HCT116 (cell line): ENCODE measurements around the gene CNPY4. TPM values are rescaled to one million over a fixed set of nuclear protein-coding genes. Genes with fewer than 3 reads are reported as not detected.

Experiments used
- ATAC-seq: fragments of 200-7000 bp; cut with Tn5 transposase; 2 replicates; pipeline ENCODE4 v1.9.1; 2020; ENCODE audit warnings: mild to moderate bottlenecking, moderate library complexity
- BruUV-seq: library from RNA; stranded (reverse); fragments of 400-500 nt; replicated peaks from 2 replicates; lab custom pipeline; 2021; lab: Mats Ljungman, UMichigan
- CTCF ChIA-PET: fragments of 300-600 bp; sonication (Branson Sonifier 250); formaldehyde crosslinking; loops from one replicate; lab custom pipeline; 2021; ENCODE audit warnings: antibody characterized with exemption; lab: Charles Lee
- POLR2A ChIA-PET: fragments of 300-600, 350-600 bp; sonication (Branson Sonifier 250); formaldehyde crosslinking; loops from one replicate; lab custom pipeline; 2021; ENCODE audit warnings: antibody characterized with exemption; lab: Charles Lee
- RAD21 ChIA-PET, 2 experiments: fragments of 300-600 bp; sonication (Branson Sonifier 250); formaldehyde crosslinking; loops; one replicate each; lab custom pipeline; 2023; ENCODE audit warnings: low total read pairs in 2 of 2; ENCODE audit not compliant: uncharacterized antibody in 2 of 2, unreplicated experiment in 2 of 2, low non-redundant PET in 1 of 2; lab: Charles Lee
- DNase-seq: peaks from one replicate; pipeline ENCODE4 v3.0.0-alpha.2; 2010; ENCODE audit warnings: low read depth, low spot score
- H2AFZ ChIP-seq: fragments of 200-600 bp; shearing (Covaris generic), sonication (generic); 2 replicates; pipeline ENCODE4 v1.6.1; 2017; ENCODE audit warnings: low read depth, mixed run types, mixed read lengths, antibody characterized with exemption, low read length; ENCODE audit not compliant: poor library complexity, severe bottlenecking
- H3K27ac ChIP-seq: 2 replicates; pipeline ENCODE4 v1.5.1; 2012; ENCODE audit warnings: low read depth, low read length
- H3K27me3 ChIP-seq: fragments of 200-600 bp; sonication (generic); 2 replicates; pipeline ENCODE4 v1.6.1; 2016; ENCODE audit warnings: mixed run types, low read length, mixed read lengths; ENCODE audit not compliant: insufficient read depth
- H3K36me3 ChIP-seq, 2 experiments: fragments of 200-500 bp in 1 of 2; fragments of 200-600 bp in 1 of 2; sonication (Bioruptor generic) in 1 of 2; sonication (generic) in 1 of 2; 2 replicates each; pipeline versions ENCODE4 v1.5.1 to v1.6.1; 2014 to 2016; ENCODE audit warnings: low read length in 2 of 2, inconsistent platforms in 1 of 2, mixed read lengths in 1 of 2, mixed run types in 1 of 2; ENCODE audit not compliant: insufficient read depth in 2 of 2, control insufficient read depth in 1 of 2
- H3K4me1 ChIP-seq, 2 experiments: fragments of 200-600 bp in 1 of 2; sonication (generic) in 1 of 2; 2 replicates each; pipeline versions ENCODE4 v1.5.1 to v1.6.1; 2012 to 2017; ENCODE audit warnings: low read length in 2 of 2, inconsistent platforms in 1 of 2, mild to moderate bottlenecking in 1 of 2, mixed read lengths in 1 of 2, mixed run types in 1 of 2, moderate library complexity in 1 of 2; ENCODE audit not compliant: insufficient read depth in 2 of 2, control insufficient read depth in 1 of 2
- H3K4me2 ChIP-seq: fragments of 200-600 bp; sonication (generic); 2 replicates; pipeline ENCODE4 v1.6.1; 2017; ENCODE audit warnings: mixed run types, low read length, mixed read lengths
- H3K4me3 ChIP-seq, 2 experiments: fragments of 200-600 bp in 1 of 2; sonication (generic) in 1 of 2; replicated peaks in 1 of 2; 2 replicates each; pipeline ENCODE4 v1.5.1; 2011 to 2016; ENCODE audit warnings: low read length in 2 of 2, control low read depth in 1 of 2, low read depth in 1 of 2, mild to moderate bottlenecking in 1 of 2, mixed read lengths in 1 of 2, mixed run types in 1 of 2
- H3K79me2 ChIP-seq: fragments of 200-600 bp; sonication (generic); 2 replicates; pipeline ENCODE4 v1.6.1; 2017; ENCODE audit warnings: mild to moderate bottlenecking, mixed run types, low read length, moderate library complexity, mixed read lengths; ENCODE audit not compliant: insufficient read depth
- H3K9ac ChIP-seq: fragments of 200-600 bp; sonication (generic); 2 replicates; pipeline ENCODE4 v1.6.1; 2016; ENCODE audit warnings: low read length, mixed read lengths
- H3K9me2 ChIP-seq: fragments of 200-600 bp; sonication (generic), shearing (Covaris generic); 2 replicates; pipeline ENCODE4 v1.6.1; 2017; ENCODE audit warnings: mixed run types, mild to moderate bottlenecking, moderate library complexity; ENCODE audit not compliant: insufficient read depth
- H3K9me3 ChIP-seq, 2 experiments: fragments of 200-500 bp in 1 of 2; fragments of 200-600 bp in 1 of 2; sonication (Bioruptor generic) in 1 of 2; sonication (generic) in 1 of 2; 2 replicates each; pipeline ENCODE4 v1.6.1; 2014 to 2017; ENCODE audit warnings: low read length in 2 of 2, mixed read lengths in 2 of 2, inconsistent platforms in 1 of 2, low read depth in 1 of 2, mild to moderate bottlenecking in 1 of 2, mixed run types in 1 of 2, moderate library complexity in 1 of 2; ENCODE audit not compliant: control insufficient read depth in 1 of 2, insufficient read depth in 1 of 2
- H4K20me1 ChIP-seq: fragments of 200-600 bp; sonication (generic), shearing (Covaris generic); 2 replicates; pipeline ENCODE4 v1.6.1; 2017; ENCODE audit warnings: mixed run types, mild to moderate bottlenecking, moderate library complexity; ENCODE audit not compliant: insufficient read depth
- CBX3 ChIP-seq: IDR thresholded peaks from 2 replicates; pipeline ENCODE4 v1.6.1; 2012; ENCODE audit warnings: low read depth
- CEBPB ChIP-seq: IDR thresholded peaks from 2 replicates; pipeline ENCODE4 v1.6.1; 2012; ENCODE audit warnings: low read depth
- EGR1 ChIP-seq: IDR thresholded peaks from 2 replicates; pipeline ENCODE4 v1.6.1; 2012; ENCODE audit warnings: low read depth
- ELF1 ChIP-seq: IDR thresholded peaks from 2 replicates; pipeline ENCODE4 v1.6.1; 2012; ENCODE audit warnings: low read depth, borderline replicate concordance
- EZH2 ChIP-seq: fragments of 200-600 bp; sonication (generic); IDR thresholded peaks from 2 replicates; pipeline ENCODE4 v1.6.1; 2017; ENCODE audit warnings: antibody characterized with exemption, mixed run types
- EZH2phosphoT487 ChIP-seq: fragments of 200-600 bp; IDR thresholded peaks from 2 replicates; pipeline ENCODE4 v1.6.1; 2018; ENCODE audit warnings: antibody characterized with exemption, borderline replicate concordance
- MAX ChIP-seq: IDR thresholded peaks from 2 replicates; pipeline ENCODE4 v1.6.1; 2012
- POLR2A ChIP-seq: IDR thresholded peaks from 2 replicates; pipeline ENCODE4 v1.7.0; 2011; ENCODE audit warnings: borderline replicate concordance; ENCODE audit not compliant: insufficient read depth, insufficient read length; ENCODE audit errors: extremely low read depth
- RAD21 ChIP-seq: IDR thresholded peaks from 2 replicates; pipeline ENCODE4 v1.6.1; 2012; ENCODE audit warnings: low read depth, mild to moderate bottlenecking
- REST ChIP-seq: IDR thresholded peaks from 2 replicates; pipeline ENCODE4 v1.6.1; 2012; ENCODE audit warnings: low read depth
- SIN3A ChIP-seq: IDR thresholded peaks from 2 replicates; pipeline ENCODE4 v1.6.1; 2012; ENCODE audit warnings: low read depth
- TCF7L2 ChIP-seq: IDR thresholded peaks from 2 replicates; pipeline ENCODE4 v1.7.0; 2011; ENCODE audit warnings: borderline replicate concordance, inconsistent platforms; ENCODE audit not compliant: insufficient read depth, insufficient read length; ENCODE audit errors: extremely low read depth
- YY1 ChIP-seq: IDR thresholded peaks from 2 replicates; pipeline ENCODE4 v1.6.1; 2011; ENCODE audit warnings: low read length, low read depth, moderate library complexity, mild to moderate bottlenecking; ENCODE audit not compliant: insufficient replicate concordance; ENCODE audit errors: extremely low read depth
- intact Hi-C: fragments of 100-400 bp; cut with micrococcal nuclease; formaldehyde crosslinking; loops from 2 replicates; pipeline ENCODE4 v1.10.0; 2022
- total RNA-seq: library from RNA; stranded (reverse); gene quantifications from one replicate; pipeline ENCODE4 v1.2.1, GENCODE V29; 2021; ENCODE audit not compliant: unreplicated experiment

The CNPY4 gene
- total RNA-seq, 1 experiment from 2014 or later, result 2.6 TPM

GRCh38 chr7:100081535-100082102 is 37.8 kb upstream of the CNPY4 start, which contains the start of gene ZNF3 (continued):
- no peak for TF ChIP-seq EZH2
- TF ChIP-seq EZH2phosphoT487, result no peak
- no peak for TF ChIP-seq CBX3
- no peak for TF ChIP-seq EGR1

DNA sequence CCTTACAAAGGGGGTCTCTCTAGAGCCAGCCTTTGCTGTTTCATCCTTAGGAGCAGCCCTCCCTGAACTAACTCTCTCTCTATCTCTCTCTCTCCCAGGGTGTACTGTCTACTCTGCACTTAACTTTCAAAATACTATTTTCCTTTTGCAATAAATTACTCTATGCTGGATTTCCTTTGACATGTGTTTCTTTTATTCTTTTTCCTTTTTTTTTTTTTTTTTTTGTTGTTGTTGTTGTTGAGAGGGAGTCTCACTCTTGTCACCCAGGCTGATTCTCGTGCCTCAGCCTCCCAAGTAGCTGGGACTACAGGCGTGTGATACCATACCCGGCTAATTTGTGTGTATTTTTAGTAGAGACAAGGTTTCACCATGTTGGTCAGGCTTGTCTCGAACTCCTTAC is 36.5 kb upstream of the CNPY4 start:
- H3K9ac ChIP-seq, result peak overlapping the region; percentile 83; the same call in 1 of the 2 replicates

More for the DNA sequence above, 36.5 kb upstream of the CNPY4 start:
- intact Hi-C loops, result no loop called here
- Histone ChIP-seq H3K27ac (no peak overlapping the region; the same call in 1 of the 2 replicates), H3K4me2 (peak overlapping the region; percentile 87), H4K20me1 (no peaks in the 10 kb centered on the region), H3K9me3 (no peaks in the 10 kb centered on the region), H3K79me2 (peaks cover 34% of the 10 kb centered on the region), H3K27me3 (no peaks in the 10 kb centered on the region), H3K9me2 (no peaks in the 10 kb centered on the region), H3K4me3 (peak overlapping the region in 1 of 2 experiments; percentile 77; a peak in 1 of 4 replicates), H3K4me1 (peaks cover 14 to 38% of the 10 kb centered on the region in 2 experiments), H3K36me3 (peaks cover 15 to 18% of the 10 kb centered on the region in 2 experiments; a peak in 3 of 4 replicates), H2AFZ (peak overlapping the region; percentile 20)
- no peak for ATAC-seq
- BruUV-seq, result no TSS peak
- ChIA-PET CTCF (interaction anchor here (0.8 to 1.5 kb wide), 6 partner anchors 19 to 611 kb away, joined by 3 to 6 read pairs (median 4); partner anchors contain the start of genes AP4M1, GJC3 and MBLAC1), POLR2A (interaction anchor here (0.7 to 1.7 kb wide), 5 partner anchors 15 to 169 kb away, joined by 3 to 18 read pairs (median 4); partner anchors contain the start of genes AP4M1, LAMTOR4 and MCM7), RAD21 (interaction anchor here (0.6 to 1.0 kb wide), 3 partner anchors 19 to 325 kb away, joined by 3 read pairs; no protein-coding TSS in a partner anchor)
- DNase-seq, result no peak
- TF ChIP-seq YY1 (no peak), ELF1 (no peak), REST (no peak), MAX (no peak), EZH2 (no peak), RAD21 (no peak), SIN3A (no peak), POLR2A (no peak), CEBPB (no peak), TCF7L2 (no peak), EGR1 (no peak)
